ENCODE results near the gene AFMID. TPM values are rescaled to one million over a fixed set of nuclear protein-coding genes. Genes with fewer than 3 reads are reported as not detected.

The AFMID gene
- total and polyA plus RNA-seq, 2 of the 13 experiments (the other 11 are each of a cell fraction or from before 2014, with no cell fraction given) = 249 to 270 TPM

DNA sequence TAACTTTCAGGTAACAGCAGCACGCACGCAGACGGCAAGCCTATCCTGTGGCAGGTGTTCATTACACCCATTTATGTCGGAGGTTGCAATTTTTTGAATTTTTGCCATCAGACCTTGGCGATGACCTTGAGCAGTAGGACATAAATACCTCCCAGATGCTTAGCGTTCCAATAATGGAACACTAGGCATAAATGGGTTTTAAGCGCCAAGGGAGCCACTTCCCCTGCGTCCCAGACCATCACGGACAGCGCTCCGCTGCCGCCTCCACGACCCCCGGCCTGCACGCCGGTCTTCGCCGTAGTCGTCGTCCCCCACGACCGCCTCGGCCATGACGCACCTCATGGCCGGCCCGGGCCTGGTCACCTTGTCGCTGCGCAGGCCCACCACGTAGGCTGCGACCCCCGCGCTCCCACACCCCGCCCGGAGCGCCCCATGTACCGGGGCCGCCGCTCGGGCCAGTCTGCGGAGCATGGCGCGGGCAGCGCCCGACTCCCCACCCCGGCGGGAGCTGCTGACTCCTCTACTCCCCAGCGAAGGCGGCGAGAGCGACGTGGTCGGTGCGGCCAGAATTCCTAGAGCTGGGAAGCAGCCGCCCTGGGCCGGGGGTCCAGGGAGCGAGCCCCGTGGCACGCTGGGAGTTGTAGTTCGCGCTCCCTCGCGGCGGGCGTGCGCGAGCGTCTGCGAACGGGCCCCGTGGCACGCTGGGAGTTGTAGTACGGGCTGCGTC is 66.9 kb downstream of the AFMID start (continued):
- TF ChIP-seq, protein P1, sequence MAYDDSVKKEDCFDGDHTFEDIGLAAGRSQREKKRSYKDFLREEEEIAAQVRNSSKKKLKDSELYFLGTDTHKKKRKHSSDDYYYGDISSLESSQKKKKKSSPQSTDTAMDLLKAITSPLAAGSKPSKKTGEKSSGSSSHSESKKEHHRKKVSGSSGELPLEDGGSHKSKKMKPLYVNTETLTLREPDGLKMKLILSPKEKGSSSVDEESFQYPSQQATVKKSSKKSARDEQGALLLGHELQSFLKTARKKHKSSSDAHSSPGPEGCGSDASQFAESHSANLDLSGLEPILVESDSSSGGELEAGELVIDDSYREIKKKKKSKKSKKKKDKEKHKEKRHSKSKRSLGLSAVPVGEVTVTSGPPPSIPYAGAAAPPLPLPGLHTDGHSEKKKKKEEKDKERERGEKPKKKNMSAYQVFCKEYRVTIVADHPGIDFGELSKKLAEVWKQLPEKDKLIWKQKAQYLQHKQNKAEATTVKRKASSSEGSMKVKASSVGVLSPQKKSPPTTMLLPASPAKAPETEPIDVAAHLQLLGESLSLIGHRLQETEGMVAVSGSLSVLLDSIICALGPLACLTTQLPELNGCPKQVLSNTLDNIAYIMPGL (CRISPR knock-in tag; IDR thresholded peaks at IDR 0.05; ENCODE audit: borderline replicate concordance in 1 of 2, low read depth in 1 of 2) = peak; percentile 64 to 91; a peak in 3 of 4 replicates
- TF ChIP-seq ZNF230 (CRISPR knock-in tag; IDR thresholded peaks at IDR 0.05) (peak; percentile 71; the same call in 1 of the 2 replicates), ZNF207 (IDR thresholded peaks at IDR 0.05; ENCODE audit: borderline replicate concordance) (no peak), ZNF329 (CRISPR knock-in tag; IDR thresholded peaks at IDR 0.05; ENCODE audit: low read depth) (peak; percentile 82), FOXJ3 (CRISPR knock-in tag; IDR thresholded peaks at IDR 0.05; ENCODE audit: borderline replicate concordance) (no peak), SIX4 (CRISPR knock-in tag; IDR thresholded peaks at IDR 0.05) (peak; percentile 69; the same call in 1 of the 2 replicates), CCAR2 (optimal IDR thresholded peaks at IDR 0.05; ENCODE audit: low read depth, low read length) (no peak), ZMAT3 (CRISPR knock-in tag; conservative IDR thresholded peaks at IDR 0.05) (peak; percentile 72; the same call in 1 of the 2 replicates), ZNF616 (CRISPR knock-in tag; IDR thresholded peaks at IDR 0.05; ENCODE audit: low read depth) (peak; percentile 56), ZNF326 (CRISPR knock-in tag; IDR thresholded peaks at IDR 0.05; ENCODE audit: borderline replicate concordance) (no peak), NR2F1 (CRISPR knock-in tag; IDR thresholded peaks at IDR 0.05) (no peak), DPF2 (CRISPR knock-in tag; IDR thresholded peaks at IDR 0.05; ENCODE audit: borderline replicate concordance, low read depth) (no peak), ZNF160 (CRISPR knock-in tag; IDR thresholded peaks at IDR 0.05) (peak; percentile 90), ZNF777 (CRISPR knock-in tag; IDR thresholded peaks at IDR 0.05) (peak; percentile 75), RARA (CRISPR knock-in tag; IDR thresholded peaks at IDR 0.05) (peak; percentile 8; the same call in 1 of the 2 replicates), ZNF280D (CRISPR knock-in tag; IDR thresholded peaks at IDR 0.05) (peak; percentile 75; the same call in 1 of the 2 replicates), KMT2A (CRISPR knock-in tag; IDR thresholded peaks at IDR 0.05) (peak; percentile 79; the same call in 1 of the 2 replicates), THAP8 (CRISPR knock-in tag; IDR thresholded peaks at IDR 0.05; ENCODE audit: borderline replicate concordance) (peak; percentile 85; the same call in 1 of the 2 replicates), ZNF20 (CRISPR knock-in tag; IDR thresholded peaks at IDR 0.05) (no peak)
- TF ChIP-seq, protein P2, sequence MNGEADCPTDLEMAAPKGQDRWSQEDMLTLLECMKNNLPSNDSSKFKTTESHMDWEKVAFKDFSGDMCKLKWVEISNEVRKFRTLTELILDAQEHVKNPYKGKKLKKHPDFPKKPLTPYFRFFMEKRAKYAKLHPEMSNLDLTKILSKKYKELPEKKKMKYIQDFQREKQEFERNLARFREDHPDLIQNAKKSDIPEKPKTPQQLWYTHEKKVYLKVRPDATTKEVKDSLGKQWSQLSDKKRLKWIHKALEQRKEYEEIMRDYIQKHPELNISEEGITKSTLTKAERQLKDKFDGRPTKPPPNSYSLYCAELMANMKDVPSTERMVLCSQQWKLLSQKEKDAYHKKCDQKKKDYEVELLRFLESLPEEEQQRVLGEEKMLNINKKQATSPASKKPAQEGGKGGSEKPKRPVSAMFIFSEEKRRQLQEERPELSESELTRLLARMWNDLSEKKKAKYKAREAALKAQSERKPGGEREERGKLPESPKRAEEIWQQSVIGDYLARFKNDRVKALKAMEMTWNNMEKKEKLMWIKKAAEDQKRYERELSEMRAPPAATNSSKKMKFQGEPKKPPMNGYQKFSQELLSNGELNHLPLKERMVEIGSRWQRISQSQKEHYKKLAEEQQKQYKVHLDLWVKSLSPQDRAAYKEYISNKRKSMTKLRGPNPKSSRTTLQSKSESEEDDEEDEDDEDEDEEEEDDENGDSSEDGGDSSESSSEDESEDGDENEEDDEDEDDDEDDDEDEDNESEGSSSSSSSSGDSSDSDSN (CRISPR knock-in tag; IDR thresholded peaks at IDR 0.05) = peak; percentile 61

Data from HepG2 (cell line).